GM18868 (cell line): ENCODE data around the gene GBA2.
A peak's percentile ranks its signal among the peaks of the same experiment; 100 is the strongest.

Experiments
- ATAC-seq: cut with Tn5 transposase; IDR thresholded peaks from one replicate; pipeline ENCODE4 v1.9.1; 2021; ENCODE audit warnings: mild to moderate bottlenecking, moderate library complexity; ENCODE audit not compliant: unreplicated experiment

GBA2 gene

DNA sequence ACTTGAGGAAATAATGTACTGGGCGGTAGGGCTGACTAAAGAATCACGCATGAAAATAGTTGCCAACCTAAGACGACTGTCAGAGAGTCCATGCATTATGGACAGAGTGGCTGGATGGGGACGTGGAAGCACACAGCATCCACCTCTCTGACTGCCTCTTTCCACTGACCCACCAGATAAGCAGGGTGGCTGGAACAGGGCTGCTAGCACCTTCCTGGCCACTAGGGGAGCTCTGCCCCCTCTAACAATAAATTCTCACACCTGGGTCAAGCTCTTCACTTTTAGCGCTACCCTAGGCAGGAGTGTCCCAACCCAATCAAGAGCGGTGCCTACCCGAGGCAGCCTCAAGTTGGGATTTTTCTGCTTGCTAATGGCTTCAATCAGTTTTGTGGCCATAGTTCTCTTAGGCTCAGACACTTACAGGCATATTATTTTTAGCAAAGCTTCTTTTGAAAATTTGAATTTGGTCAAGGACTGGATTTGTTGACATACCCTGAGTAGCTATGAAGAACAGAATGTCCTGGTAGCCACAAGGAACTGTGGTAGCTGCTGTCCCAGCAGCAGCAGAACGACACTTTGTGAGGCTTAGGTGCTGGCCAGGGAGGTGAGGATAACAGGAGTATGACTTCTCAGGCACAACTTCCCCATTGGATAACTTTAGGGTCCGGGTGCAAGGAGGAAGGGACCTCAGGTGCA lies 52.4 kb downstream of the GBA2 start:
- ATAC-seq, result peak; percentile 74

DNA sequence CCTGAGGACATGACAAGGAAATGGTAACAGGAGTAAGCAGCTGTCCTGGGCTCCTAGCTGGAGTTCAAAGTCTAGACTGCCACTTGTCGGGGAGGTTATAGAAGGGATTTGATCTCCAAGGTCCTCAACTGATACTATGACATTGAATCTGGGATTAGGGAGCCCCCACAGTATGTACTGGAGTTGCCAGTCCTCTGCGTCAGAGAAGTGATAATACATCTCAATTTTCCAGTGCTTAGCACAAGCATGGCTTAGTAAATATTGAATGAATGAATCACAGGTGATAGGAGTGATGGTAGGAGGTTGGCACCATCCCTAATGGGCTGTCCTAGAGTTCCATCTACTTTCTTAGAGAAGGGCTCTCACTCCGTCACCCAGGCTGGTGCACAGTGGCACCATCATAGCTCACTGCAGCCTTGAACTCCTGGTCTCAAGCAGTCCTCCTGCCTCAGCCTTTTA lies 53.1 kb downstream of the GBA2 start:
- no peak for ATAC-seq

DNA sequence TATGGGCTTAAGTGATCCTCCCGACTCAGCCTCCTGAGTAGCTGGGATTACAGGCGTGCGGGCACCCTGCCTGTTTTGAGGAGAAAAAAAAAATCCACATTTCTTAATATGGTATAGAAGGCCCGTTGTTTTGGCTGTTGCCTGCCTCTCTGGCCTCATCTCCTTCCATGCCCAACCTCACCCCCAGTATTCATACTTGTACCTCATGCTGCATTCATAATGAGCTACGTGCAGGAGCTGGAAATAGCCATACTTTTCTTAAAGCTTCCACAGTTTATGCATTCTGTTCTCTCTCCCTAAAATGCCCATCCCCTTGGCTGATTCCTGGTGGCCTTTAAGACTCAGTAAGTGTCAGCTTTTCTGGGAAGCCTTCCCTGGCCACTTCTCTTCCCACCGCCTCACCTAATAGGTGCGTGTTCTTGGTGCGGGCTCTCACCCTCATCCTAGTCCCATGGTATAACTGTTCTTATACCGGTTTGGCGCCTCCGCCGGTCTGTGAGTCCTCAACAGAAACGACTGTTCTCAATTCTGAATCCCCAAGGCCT lies 57.2 kb downstream of the GBA2 start:
- no peak for ATAC-seq

DNA sequence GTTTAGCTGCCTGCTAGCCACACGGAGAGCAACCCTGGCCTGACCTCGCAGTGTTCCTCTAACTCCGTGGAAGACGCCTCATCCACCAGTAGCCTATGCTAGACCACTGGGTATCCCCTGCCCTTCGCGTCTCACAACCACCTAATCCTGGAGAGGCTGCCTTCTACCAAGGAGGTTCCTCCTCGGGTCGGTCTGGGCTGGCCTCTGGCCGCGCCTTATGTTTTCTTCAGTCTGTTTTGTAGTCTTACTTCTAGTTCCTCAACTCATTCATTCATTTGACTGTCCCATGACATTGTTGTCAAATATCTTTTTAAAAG lies 57.7 kb downstream of the GBA2 start:
- no peak for ATAC-seq

DNA sequence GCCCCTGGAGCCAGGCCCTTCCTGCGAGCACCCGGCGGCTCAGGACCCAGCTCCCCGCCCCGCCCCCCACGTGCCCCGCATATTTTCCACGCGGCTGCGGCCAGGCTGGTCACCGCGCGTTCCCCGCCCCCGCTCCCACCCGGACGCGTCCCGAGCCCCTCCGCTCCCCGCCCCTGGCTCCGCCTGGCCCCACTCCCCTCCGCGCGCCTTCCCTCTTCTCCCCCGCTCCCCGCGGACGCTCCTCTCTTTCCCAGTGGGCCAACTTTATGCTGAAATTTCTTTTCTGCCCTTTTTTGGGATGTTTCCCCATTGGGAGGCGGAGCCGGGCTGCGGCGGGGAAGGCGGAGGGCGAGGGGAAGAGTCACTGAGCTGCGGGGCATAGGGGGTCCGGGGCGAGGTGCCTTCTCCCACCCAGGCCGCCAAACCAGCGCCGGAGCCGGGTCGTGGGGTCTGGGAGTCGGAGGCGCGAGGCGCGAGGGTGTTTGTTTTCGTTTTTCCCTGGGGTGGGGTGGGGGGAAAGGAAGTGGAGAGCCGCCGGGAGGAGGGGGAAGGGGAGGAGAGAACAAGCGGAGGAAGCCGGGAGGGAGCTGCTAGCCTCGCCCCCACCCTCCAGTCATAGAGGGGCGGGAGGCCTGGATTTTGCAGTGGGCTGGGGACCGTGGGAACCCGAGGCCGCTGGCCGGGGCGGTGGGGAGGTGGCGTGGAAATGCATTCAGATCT lies 58.3 kb downstream of the GBA2 start:
- no peak for ATAC-seq

DNA sequence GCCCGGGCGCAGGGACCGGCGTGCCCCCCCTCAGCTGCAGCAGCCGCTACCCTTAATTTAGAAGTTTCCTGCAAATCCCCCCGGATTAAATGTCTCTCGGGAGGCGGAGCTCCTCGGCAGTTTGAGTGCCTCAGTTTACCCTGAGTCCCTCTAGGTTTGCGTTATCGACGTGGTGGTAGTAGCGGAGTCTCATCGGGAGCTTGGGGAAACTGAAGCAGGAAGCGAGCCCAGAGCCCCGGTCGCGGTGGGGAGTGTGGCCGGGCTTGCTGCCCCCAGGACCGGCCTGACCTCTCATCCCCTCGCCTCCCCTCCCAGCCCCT lies 58.8 kb downstream of the GBA2 start:
- no peak for ATAC-seq

DNA sequence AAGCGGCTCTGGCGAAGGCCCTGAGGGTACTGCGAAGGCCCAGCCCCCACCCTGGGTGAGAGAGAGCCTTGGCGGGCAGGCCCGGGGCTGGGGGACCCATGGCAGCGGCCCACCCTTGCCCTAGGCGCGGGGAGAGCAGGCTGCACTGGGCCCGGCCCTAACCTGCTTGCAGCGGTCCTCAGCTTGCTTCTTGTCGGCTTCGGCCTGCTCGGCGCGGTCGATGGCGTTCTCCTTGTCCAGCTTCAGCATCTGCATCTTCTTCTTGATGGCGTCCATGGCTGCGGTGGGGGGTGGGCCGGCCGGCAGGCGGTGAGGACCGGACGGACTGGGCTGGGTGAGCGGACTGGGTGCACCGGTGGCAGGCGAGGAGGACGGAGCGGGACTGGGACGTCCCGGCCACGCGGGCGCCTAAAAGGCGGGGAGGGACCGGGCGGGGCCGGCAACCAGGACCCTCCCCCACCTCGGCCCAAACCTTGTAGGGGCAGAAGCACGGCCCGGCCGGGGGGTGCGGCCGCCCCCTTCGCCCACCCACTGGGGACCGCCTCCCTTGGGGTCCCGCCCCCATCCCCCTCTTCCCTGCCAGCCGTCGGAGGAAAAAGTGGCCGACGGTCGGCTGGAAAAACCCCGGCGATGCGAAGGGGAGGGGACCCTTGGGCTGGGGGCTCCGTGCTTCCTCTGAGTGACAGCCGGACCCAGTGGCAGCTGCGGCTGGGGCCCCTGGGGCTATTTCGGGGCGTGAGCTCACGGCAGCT lies 59.3 kb downstream of the GBA2 start, which contains the start of gene TPM2:
TPM2 (minus strand) TSS at position 384 of the 752 bp plus-strand sequence; CDS start at position 276, 108 bp downstream.
- no peak for ATAC-seq

DNA sequence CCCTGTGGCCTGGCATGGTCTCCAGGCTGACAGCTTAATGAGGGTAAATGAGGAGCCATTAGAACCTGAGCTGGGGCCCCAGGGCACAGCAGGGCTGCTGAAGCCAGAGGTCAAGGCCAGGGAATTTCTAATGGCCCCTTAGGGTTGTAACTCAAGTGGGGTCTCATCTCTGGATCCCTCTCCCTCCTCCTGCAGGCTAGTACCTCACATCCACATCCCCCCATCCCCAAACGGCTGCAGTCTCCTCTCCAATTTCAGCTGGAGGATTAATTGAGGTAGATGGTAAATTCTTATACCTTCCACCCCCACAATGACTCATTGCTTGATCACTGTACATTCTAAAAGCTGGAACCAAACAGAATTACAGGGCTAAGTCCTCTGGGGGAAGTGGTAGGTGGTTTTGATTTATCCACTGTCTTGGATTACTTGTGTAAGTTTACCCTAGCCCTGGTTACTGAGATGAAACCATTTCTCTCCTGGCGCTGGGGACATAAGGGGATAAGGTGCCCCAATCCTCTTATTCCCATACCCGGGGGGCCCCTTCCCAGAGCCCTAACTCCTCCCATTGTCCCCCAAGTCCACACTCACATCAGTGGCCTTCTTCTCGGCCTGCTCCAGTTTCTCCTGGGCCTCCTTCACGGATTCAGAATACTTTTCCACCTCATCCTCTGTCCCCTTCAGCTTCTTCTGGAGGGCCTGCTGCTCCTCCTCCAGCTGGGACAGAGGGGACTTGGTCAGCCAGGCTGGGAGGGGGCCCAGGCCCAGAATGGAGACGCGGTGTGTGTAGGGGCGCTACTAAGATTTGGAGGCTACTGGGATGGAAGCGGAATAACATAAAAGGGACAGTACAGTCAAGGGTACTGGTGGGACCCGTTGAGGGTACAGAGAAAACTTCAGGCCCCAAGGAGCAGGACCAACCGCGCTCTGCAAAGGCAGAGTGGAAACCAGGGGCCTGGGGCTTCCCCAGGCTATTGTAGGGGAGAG lies 60.2 kb downstream of the GBA2 start:
- no peak for ATAC-seq

DNA sequence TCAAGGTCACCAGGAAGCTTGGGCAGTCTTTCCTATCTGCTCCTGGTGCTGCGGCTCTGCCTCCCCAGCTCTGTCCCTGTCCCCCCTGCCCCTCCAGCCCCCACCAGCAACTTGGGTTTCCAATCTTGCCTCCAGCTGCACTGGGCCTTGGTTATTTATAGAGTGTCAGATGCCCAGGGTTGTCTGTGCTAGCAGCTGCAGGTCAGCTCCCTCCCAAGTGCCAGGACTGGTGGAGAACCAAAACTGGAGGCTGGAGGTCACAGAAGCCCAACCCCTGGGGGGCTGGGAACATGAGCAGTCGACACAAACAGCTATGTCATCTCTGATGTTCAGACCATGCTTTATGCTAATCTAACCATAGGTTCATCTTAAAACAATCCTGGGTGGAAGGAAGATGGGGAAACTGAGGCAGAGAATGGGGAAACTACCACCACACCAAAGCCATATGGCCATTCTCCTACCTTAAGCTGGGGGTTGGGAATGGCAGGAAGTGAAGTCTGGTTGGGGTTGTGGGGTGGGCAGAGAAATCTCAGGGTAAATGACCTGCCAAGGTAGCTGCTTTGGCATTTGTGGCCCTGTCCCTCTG lies 61.0 kb downstream of the GBA2 start:
- no peak for ATAC-seq

DNA sequence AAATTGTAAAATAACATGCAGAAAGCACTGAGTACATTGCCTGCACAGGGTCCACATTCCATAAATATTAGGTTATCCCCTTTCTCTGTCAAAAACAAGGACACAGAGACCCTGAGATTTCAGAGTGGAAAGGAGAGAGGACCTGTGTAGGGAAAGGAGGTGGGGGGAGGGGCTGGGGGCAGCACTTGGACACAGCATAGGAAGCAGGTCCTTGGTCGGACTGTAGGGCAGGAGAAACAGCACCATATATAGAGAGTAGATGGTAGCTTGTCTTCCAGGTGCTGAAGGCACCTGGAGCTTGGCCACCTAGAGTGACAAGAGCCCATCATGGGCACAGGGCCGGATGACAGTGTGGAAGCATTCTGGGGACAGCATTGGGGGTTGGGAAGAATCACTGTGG lies 61.7 kb downstream of the GBA2 start:
- no peak for ATAC-seq
